C4-2B (cell line): ENCODE measurements around the gene MYH11.
"Not testable (repeated sequence)": the region's sequence is repeated elsewhere in the genome, so short reads cannot be mapped to it uniquely, and the experiment has no call there.

ENCODE experiments used
- H3K27ac ChIP-seq: fragments of 450-650 bp; 2 replicates; pipeline ENCODE4 v1.5.1; 2017
- CTCF ChIP-seq: fragments of 450-650 bp; conservative IDR thresholded peaks from 2 replicates; pipeline ENCODE4 v1.5.1; 2017; ENCODE audit warnings: mild to moderate bottlenecking
- ZFX ChIP-seq: fragments of 450-650 bp; IDR thresholded peaks from 2 replicates; pipeline ENCODE4 v1.6.1; 2017

MYH11 gene

GRCh38 chr16:15795615-15796014 is 61.2 kb downstream of the MYH11 start:
- no peak overlapping the region for H3K27ac ChIP-seq
- TF ChIP-seq ZFX, result no peak
- no peak for TF ChIP-seq CTCF

- no peak overlapping the region for H3K27ac ChIP-seq
- TF ChIP-seq CTCF (no peak), ZFX (no peak)
These were observed 64.3 kb downstream of the MYH11 start for GRCh38 chr16:15792563-15792971.

- TF ChIP-seq ZFX, result no peak
- no peak for TF ChIP-seq CTCF
- H3K27ac ChIP-seq, result no peak overlapping the region
These were observed 66.4 kb downstream of the MYH11 start for GRCh38 chr16:15790458-15790857.

GRCh38 chr16:15789816-15790215 is 67.0 kb downstream of the MYH11 start:
- not testable (repeated sequence) for H3K27ac ChIP-seq

- no peak overlapping the region for H3K27ac ChIP-seq
- TF ChIP-seq CTCF (no peak), ZFX (no peak)
These were observed 68.0 kb downstream of the MYH11 start for GRCh38 chr16:15788846-15789239.

GRCh38 chr16:15786501-15786900 is 70.3 kb downstream of the MYH11 start:
- TF ChIP-seq ZFX (no peak), CTCF (no peak)
- no peak overlapping the region for H3K27ac ChIP-seq

- no peak for TF ChIP-seq ZFX
- TF ChIP-seq CTCF, result no peak
- H3K27ac ChIP-seq, result no peak overlapping the region
These were observed 71.3 kb downstream of the MYH11 start for GRCh38 chr16:15785386-15786059.

GRCh38 chr16:15783985-15784384 is 72.8 kb downstream of the MYH11 start:
- TF ChIP-seq CTCF (no peak), ZFX (no peak)
- no peak overlapping the region for H3K27ac ChIP-seq
